ENCODE data around the gene SLC6A14. TPM values are rescaled to one million over a fixed set of nuclear protein-coding genes. Genes with fewer than 3 reads are reported as not detected.

The SLC6A14 gene
- 0.12 TPM in 1 of 5 replicates, not detected in the others for total RNA-seq (2022; extraction: Qiagen RNA extraction)

GRCh38 chrX:116436358-116436816 lies at the start of gene SLC6A14:
SLC6A14 (plus strand) TSS chrX:116436606; CDS start chrX:116436710, 104 bp downstream.

GRCh38 chrX:116462822-116463221 lies 26.4 kb downstream of the SLC6A14 start, which contains the start of gene CT83:
CT83 (minus strand) TSS chrX:116462976; CDS start chrX:116462856, 120 bp downstream.

Other genes starting within 250 kb of the SLC6A14 start
- gene CT83, start 26.4 kb downstream of the SLC6A14 start, total RNA-seq (2022; extraction: Qiagen RNA extraction): not detected in 5 replicates

Data from A549 treated with dexamethasone at 1 μM for 4 hours (cell line).